ENCODE data around the gene LRRC75B. TPM values are rescaled to one million over a fixed set of nuclear protein-coding genes. Genes with fewer than 3 reads are reported as not detected.
A peak's percentile ranks its signal among the peaks of the same experiment; 100 is the strongest.
"Not testable (repeated sequence)": the region's sequence is repeated elsewhere in the genome, so short reads cannot be mapped to it uniquely, and the experiment has no call there.

LRRC75B gene
- total and polyA plus RNA-seq, 2 of the 13 experiments (the other 11 are each of a cell fraction or from before 2014, with no cell fraction given): 11.8 to 34.8 TPM

- H3K27ac ChIP-seq (ENCODE audit: extremely low read length, insufficient read depth, low read length); H3K79me2 ChIP-seq (ENCODE audit: insufficient read depth, low read length); H3K36me3 ChIP-seq (replicated peaks in 1 of 2; ENCODE audit: control insufficient read depth in 1 of 2, insufficient read depth in 2 of 2, low read length in 2 of 2); H3K9ac ChIP-seq (ENCODE audit: insufficient read depth, low read depth, low read length); intact Hi-C loops (cut with micrococcal nuclease; ENCODE audit: unreplicated experiment); in situ Hi-C loops (cut with HindIII; ENCODE audit: extremely low pct_ligation_motif_present, low pct_unique_long_range_greater_than_20kb); BruUV-seq (replicated peaks); H3K4me3 ChIP-seq (replicated peaks in 1 of 3; ENCODE audit: insufficient read depth in 1 of 3, low read depth in 2 of 3, low read length in 3 of 3); FAIRE-seq; ATAC-seq; H3K27me3 ChIP-seq (ENCODE audit: control insufficient read depth in 1 of 2, insufficient read depth in 2 of 2, low read length in 2 of 2); H4K20me1 ChIP-seq (ENCODE audit: insufficient read depth, low read length); H3K9me3 ChIP-seq (ENCODE audit: low read length); H2AFZ ChIP-seq (ENCODE audit: low read length); DNase-seq (ENCODE audit: low spot score); CTCF ChIA-PET (ENCODE audit: low intra/inter-chr PET ratio, low total read pairs); H3K4me2 ChIP-seq (ENCODE audit: low read depth, low read length): not testable (repeated sequence)
- H3K4me1 ChIP-seq (ENCODE audit: insufficient read depth, low read length): peaks cover 52% of the 10 kb centered on the region
- POLR2A ChIA-PET: interaction anchor here (1.1 to 2.3 kb wide), 3 partner anchors 17 to 47 kb away, joined by 3 to 8 read pairs (median 3); partner anchors contain the start of gene GUCD1
- 89% methylated on average over 3 of the region's 3 CpGs for WGBS (ENCODE audit: low lambda C conversion rate)
Measured at GRCh38 chr22:24599958-24600715, 7.3 kb upstream of the LRRC75B start.

- ATAC-seq (no peak), FAIRE-seq (no peak), DNase-seq (ENCODE audit: low spot score) (no peak)
- in situ Hi-C loops (cut with HindIII; ENCODE audit: extremely low pct_ligation_motif_present, low pct_unique_long_range_greater_than_20kb) (no loop called here), intact Hi-C loops (cut with micrococcal nuclease; ENCODE audit: unreplicated experiment) (no loop called here)
- no peaks in the 10 kb centered on the region for H3K36me3 ChIP-seq (replicated peaks in 1 of 2; ENCODE audit: control insufficient read depth in 1 of 2, insufficient read depth in 2 of 2, low read length in 2 of 2)
- peaks cover 58% of the 10 kb centered on the region for H3K4me1 ChIP-seq (ENCODE audit: insufficient read depth, low read length)
- no peaks in the 10 kb centered on the region for H4K20me1 ChIP-seq (ENCODE audit: insufficient read depth, low read length)
- no peak overlapping the region for H3K9ac ChIP-seq (ENCODE audit: insufficient read depth, low read depth, low read length)
- H3K4me3 ChIP-seq (replicated peaks in 1 of 3; ENCODE audit: insufficient read depth in 1 of 3, low read depth in 2 of 3, low read length in 3 of 3): no peak overlapping the region
- H3K9me3 ChIP-seq (ENCODE audit: low read length): no peaks in the 10 kb centered on the region
- no peaks in the 10 kb centered on the region for H3K27me3 ChIP-seq (ENCODE audit: control insufficient read depth in 1 of 2, insufficient read depth in 2 of 2, low read length in 2 of 2)
- CTCF ChIA-PET (ENCODE audit: low intra/inter-chr PET ratio, low total read pairs): no interaction called here
- no peak overlapping the region for H3K27ac ChIP-seq (ENCODE audit: extremely low read length, insufficient read depth, low read length)
- no peak overlapping the region for H2AFZ ChIP-seq (ENCODE audit: low read length)
- no peaks in the 10 kb centered on the region for H3K79me2 ChIP-seq (ENCODE audit: insufficient read depth, low read length)
- H3K4me2 ChIP-seq (ENCODE audit: low read depth, low read length): no peak overlapping the region
- 100% methylated on average over 3 of the region's 8 CpGs for WGBS (ENCODE audit: low lambda C conversion rate)
- no peak for TF ChIP-seq CEBPB (IDR thresholded peaks at IDR 0.05; ENCODE audit: borderline replicate concordance, low read depth, low read length)
- TF ChIP-seq, protein P1, sequence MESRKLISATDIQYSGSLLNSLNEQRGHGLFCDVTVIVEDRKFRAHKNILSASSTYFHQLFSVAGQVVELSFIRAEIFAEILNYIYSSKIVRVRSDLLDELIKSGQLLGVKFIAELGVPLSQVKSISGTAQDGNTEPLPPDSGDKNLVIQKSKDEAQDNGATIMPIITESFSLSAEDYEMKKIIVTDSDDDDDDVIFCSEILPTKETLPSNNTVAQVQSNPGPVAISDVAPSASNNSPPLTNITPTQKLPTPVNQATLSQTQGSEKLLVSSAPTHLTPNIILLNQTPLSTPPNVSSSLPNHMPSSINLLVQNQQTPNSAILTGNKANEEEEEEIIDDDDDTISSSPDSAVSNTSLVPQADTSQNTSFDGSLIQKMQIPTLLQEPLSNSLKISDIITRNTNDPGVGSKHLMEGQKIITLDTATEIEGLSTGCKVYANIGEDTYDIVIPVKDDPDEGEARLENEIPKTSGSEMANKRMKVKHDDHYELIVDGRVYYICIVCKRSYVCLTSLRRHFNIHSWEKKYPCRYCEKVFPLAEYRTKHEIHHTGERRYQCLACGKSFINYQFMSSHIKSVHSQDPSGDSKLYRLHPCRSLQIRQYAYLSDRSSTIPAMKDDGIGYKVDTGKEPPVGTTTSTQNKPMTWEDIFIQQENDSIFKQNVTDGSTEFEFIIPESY (CRISPR knock-in tag; IDR thresholded peaks at IDR 0.05): peak; percentile 71
- no peak for TF ChIP-seq CAMTA2 (CRISPR knock-in tag; IDR thresholded peaks at IDR 0.05; ENCODE audit: borderline replicate concordance)
- no TSS peak for BruUV-seq (replicated peaks)
- POLR2A ChIA-PET: interaction anchor here (1.1 to 2.3 kb wide), 3 partner anchors 16 to 46 kb away, joined by 3 to 8 read pairs (median 3); partner anchors contain the start of gene GUCD1
Measured at GRCh38 chr22:24599514-24599913, 6.6 kb upstream of the LRRC75B start.

- DNase-seq (ENCODE audit: low spot score); FAIRE-seq; H3K79me2 ChIP-seq (ENCODE audit: insufficient read depth, low read length); H3K36me3 ChIP-seq (replicated peaks in 1 of 2; ENCODE audit: control insufficient read depth in 1 of 2, insufficient read depth in 2 of 2, low read length in 2 of 2); H3K27ac ChIP-seq (ENCODE audit: extremely low read length, insufficient read depth, low read length); H4K20me1 ChIP-seq (ENCODE audit: insufficient read depth, low read length); intact Hi-C loops (cut with micrococcal nuclease; ENCODE audit: unreplicated experiment); BruUV-seq (replicated peaks); H2AFZ ChIP-seq (ENCODE audit: low read length); H3K4me2 ChIP-seq (ENCODE audit: low read depth, low read length); in situ Hi-C loops (cut with HindIII; ENCODE audit: extremely low pct_ligation_motif_present, low pct_unique_long_range_greater_than_20kb); H3K9me3 ChIP-seq (ENCODE audit: low read length); H3K4me3 ChIP-seq (replicated peaks in 1 of 3; ENCODE audit: insufficient read depth in 1 of 3, low read depth in 2 of 3, low read length in 3 of 3); ATAC-seq; H3K9ac ChIP-seq (ENCODE audit: insufficient read depth, low read depth, low read length); CTCF ChIA-PET (ENCODE audit: low intra/inter-chr PET ratio, low total read pairs); H3K27me3 ChIP-seq (ENCODE audit: control insufficient read depth in 1 of 2, insufficient read depth in 2 of 2, low read length in 2 of 2): not testable (repeated sequence)
- WGBS (ENCODE audit: low lambda C conversion rate): 84% methylated on average over 9 of the region's 9 CpGs
- H3K4me1 ChIP-seq (ENCODE audit: insufficient read depth, low read length): peaks cover 68% of the 10 kb centered on the region
- POLR2A ChIA-PET: interaction anchor here (1.0 kb wide), 1 partner anchor 13 kb away, joined by 3 read pairs; no protein-coding TSS in a partner anchor
Measured at GRCh38 chr22:24597076-24597475, 4.2 kb upstream of the LRRC75B start.

Data from HepG2 (cell line).